Measurements from ENCODE around the gene TBC1D16.

DNA sequence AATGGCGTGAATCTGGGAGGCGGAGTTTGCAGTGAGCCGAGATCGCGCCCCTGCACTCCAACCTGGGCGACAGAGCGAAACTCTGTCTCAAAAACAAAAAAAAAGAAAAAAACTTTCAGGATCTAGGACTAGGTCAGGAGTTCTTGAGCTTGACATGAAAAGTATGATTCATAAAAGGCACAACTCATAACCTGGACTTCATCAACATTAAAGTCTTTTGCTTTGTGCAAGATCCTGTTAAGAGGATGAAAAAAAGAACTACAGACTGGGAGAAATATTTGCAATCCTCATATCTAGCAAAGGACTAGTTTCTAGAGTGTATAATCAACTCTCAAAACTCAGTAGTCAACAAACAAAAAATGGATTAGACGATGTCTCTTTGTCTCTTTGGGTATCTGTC lies 40.0 kb downstream of the TBC1D16 start:
- TF ChIP-seq, protein P1, sequence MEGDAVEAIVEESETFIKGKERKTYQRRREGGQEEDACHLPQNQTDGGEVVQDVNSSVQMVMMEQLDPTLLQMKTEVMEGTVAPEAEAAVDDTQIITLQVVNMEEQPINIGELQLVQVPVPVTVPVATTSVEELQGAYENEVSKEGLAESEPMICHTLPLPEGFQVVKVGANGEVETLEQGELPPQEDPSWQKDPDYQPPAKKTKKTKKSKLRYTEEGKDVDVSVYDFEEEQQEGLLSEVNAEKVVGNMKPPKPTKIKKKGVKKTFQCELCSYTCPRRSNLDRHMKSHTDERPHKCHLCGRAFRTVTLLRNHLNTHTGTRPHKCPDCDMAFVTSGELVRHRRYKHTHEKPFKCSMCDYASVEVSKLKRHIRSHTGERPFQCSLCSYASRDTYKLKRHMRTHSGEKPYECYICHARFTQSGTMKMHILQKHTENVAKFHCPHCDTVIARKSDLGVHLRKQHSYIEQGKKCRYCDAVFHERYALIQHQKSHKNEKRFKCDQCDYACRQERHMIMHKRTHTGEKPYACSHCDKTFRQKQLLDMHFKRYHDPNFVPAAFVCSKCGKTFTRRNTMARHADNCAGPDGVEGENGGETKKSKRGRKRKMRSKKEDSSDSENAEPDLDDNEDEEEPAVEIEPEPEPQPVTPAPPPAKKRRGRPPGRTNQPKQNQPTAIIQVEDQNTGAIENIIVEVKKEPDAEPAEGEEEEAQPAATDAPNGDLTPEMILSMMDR (IDR thresholded peaks at IDR 0.05 in 2 of 3, conservative IDR thresholded peaks at IDR 0.05 in 1 of 3; ENCODE audit: control insufficient read depth in 2 of 3, extremely low read depth in 1 of 3, insufficient read depth in 1 of 3, low read depth in 3 of 3, low read length in 3 of 3) = no peak
- no peak for TF ChIP-seq MXI1 (IDR thresholded peaks at IDR 0.05; ENCODE audit: low read depth, low read length)
- no peak for TF ChIP-seq NFIC (IDR thresholded peaks at IDR 0.05; ENCODE audit: low read depth, low read length)
- TF ChIP-seq TAF1 (IDR thresholded peaks at IDR 0.05; ENCODE audit: borderline replicate concordance, low read depth, low read length) = no peak
- no peak for TF ChIP-seq MYB (IDR thresholded peaks at IDR 0.05; ENCODE audit: borderline replicate concordance, low read depth, low read length)
- TF ChIP-seq POLR2A (IDR thresholded peaks at IDR 0.05; ENCODE audit: low read depth, low read length) = no peak
- TF ChIP-seq EP300 (IDR thresholded peaks at IDR 0.05; ENCODE audit: borderline replicate concordance in 1 of 2, control insufficient read depth in 1 of 2, low read depth in 2 of 2, low read length in 2 of 2) = no peak
- TF ChIP-seq ZSCAN29 (IDR thresholded peaks at IDR 0.05) = no peak
- no peak for TF ChIP-seq RAD21 (IDR thresholded peaks at IDR 0.05; ENCODE audit: insufficient read depth, low read depth, low read length)

Data from GM12878 (cell line).